Measurements from ENCODE around the gene SIKE1.
"Not testable (repeated sequence)": the region's sequence is repeated elsewhere in the genome, so short reads cannot be mapped to it uniquely, and the experiment has no call there.

SIKE1 gene

GRCh38 chr1:114756949-114757454 is 23.5 kb downstream of the SIKE1 start:
- no peaks in the 10 kb centered on the region for H3K9me3 ChIP-seq
- peaks cover 0 to 51% (median 38%) of the 10 kb centered on the region in 4 donors for H3K4me1 ChIP-seq
- intact Hi-C loops (cut with DNase I; ENCODE audit: low total_unique reads) = no loop called here
- H3K4me3 ChIP-seq = peak overlapping the region; percentile 92 to 97
- no peaks in the 10 kb centered on the region for H3K27me3 ChIP-seq
- no peak for TF ChIP-seq CTCF (IDR thresholded peaks at IDR 0.05)
- H3K27ac ChIP-seq = peak overlapping the region; percentile 100
- peak; percentile 60 to 67 for DNase-seq
- no peaks in the 10 kb centered on the region for H3K36me3 ChIP-seq

- TF ChIP-seq CTCF (IDR thresholded peaks at IDR 0.05) = no peak
- no peak for DNase-seq
- Histone ChIP-seq H3K27ac (peak overlapping the region; percentile 100), H3K4me1 (peaks cover 0 to 58% (median 45%) of the 10 kb centered on the region in 4 donors), H3K36me3 (no peaks in the 10 kb centered on the region), H3K9me3 (no peaks in the 10 kb centered on the region), H3K27me3 (no peaks in the 10 kb centered on the region), H3K4me3 (peak overlapping the region; percentile 92 to 97)
- intact Hi-C loops (cut with DNase I; ENCODE audit: low total_unique reads) = no loop called here
Measured at GRCh38 chr1:114756009-114756892, 24.2 kb downstream of the SIKE1 start.

GRCh38 chr1:114755006-114755931 is 25.2 kb downstream of the SIKE1 start:
- H3K36me3 ChIP-seq = no peaks in the 10 kb centered on the region
- TF ChIP-seq CTCF (IDR thresholded peaks at IDR 0.05) = no peak
- peaks cover 0 to 68% (median 50%) of the 10 kb centered on the region in 4 donors for H3K4me1 ChIP-seq
- H3K4me3 ChIP-seq = peak overlapping the region in 1 of 2 donors; percentile 92
- DNase-seq = no peak
- intact Hi-C loops (cut with DNase I; ENCODE audit: low total_unique reads) = no loop called here
- H3K27me3 ChIP-seq = no peaks in the 10 kb centered on the region
- peak overlapping the region; percentile 4 to 100 for H3K27ac ChIP-seq
- no peaks in the 10 kb centered on the region for H3K9me3 ChIP-seq

DNA sequence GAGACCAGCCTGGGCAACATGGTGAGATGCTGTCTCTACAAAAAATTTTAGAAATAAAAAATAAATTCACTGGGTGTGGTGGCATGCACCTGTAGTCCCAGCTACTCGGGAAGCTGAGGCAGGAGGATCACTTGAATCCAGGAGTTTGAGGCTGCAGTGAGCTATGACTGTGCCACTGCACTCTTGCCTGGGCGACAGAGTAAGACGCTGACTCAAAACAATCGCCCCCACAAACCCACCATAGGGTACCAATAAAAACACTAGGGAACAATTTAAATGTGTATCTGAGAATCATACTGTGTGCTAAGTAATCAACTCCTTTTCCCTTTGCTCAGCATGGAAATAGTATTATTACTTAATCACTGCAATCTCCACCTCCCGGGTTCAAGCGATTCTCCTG is 26.8 kb downstream of the SIKE1 start:
- peaks cover 9 to 14% (median 12%) of the 10 kb centered on the region in 3 donors for H3K36me3 ChIP-seq
- H3K4me3 ChIP-seq; H3K27me3 ChIP-seq; H3K27ac ChIP-seq; DNase-seq; H3K9me3 ChIP-seq; intact Hi-C loops (cut with DNase I; ENCODE audit: low total_unique reads): not testable (repeated sequence)
- peaks cover 0 to 84% (median 56%) of the 10 kb centered on the region in 4 donors for H3K4me1 ChIP-seq

GRCh38 chr1:114753143-114753542 is 27.3 kb downstream of the SIKE1 start:
- peaks cover 0 to 89% (median 59%) of the 10 kb centered on the region in 4 donors for H3K4me1 ChIP-seq
- H3K27ac ChIP-seq = no peak overlapping the region
- H3K9me3 ChIP-seq = no peaks in the 10 kb centered on the region
- TF ChIP-seq CTCF (IDR thresholded peaks at IDR 0.05) = no peak
- peaks cover 14 to 18% (median 18%) of the 10 kb centered on the region in 3 donors for H3K36me3 ChIP-seq
- DNase-seq = no peak
- no peaks in the 10 kb centered on the region for H3K27me3 ChIP-seq
- H3K4me3 ChIP-seq = no peak overlapping the region
- intact Hi-C loops (cut with DNase I; ENCODE audit: low total_unique reads) = no loop called here
